Activated T-cell treated with anti-CD3 and anti-CD28 coated beads, Interleukin-2, amount 50 U/mL, for 4 hours (primary cell): ENCODE data around the gene RBBP8. TPM values are rescaled to one million over a fixed set of nuclear protein-coding genes. Genes with fewer than 3 reads are reported as not detected.

Experiments
- ATAC-seq, 2 donors: fragments of 200-7000 bp; cut with Tn5 transposase; one replicate each; pipeline ENCODE4 v1.10.0; 2021
- DNase-seq: peaks from one replicate; pipeline ENCODE4 v3.0.0-alpha.2; 2020
- H3K27me3 Mint-ChIP-seq: one replicate; pipeline ENCODE4 v1.8.0; 2021; ENCODE audit warnings: low read depth, mixed read lengths
- H3K36me3 Mint-ChIP-seq: one replicate; pipeline ENCODE4 v1.8.0; 2022; ENCODE audit warnings: mixed read lengths; ENCODE audit not compliant: insufficient read depth
- H3K4me1 Mint-ChIP-seq: one replicate; pipeline ENCODE4 v1.8.0; 2021; ENCODE audit warnings: low read depth, mixed read lengths
- H3K4me3 Mint-ChIP-seq: one replicate; pipeline ENCODE4 v1.8.0; 2021; ENCODE audit warnings: mild to moderate bottlenecking, moderate library complexity, mixed read lengths
- H3K9me3 Mint-ChIP-seq: one replicate; pipeline ENCODE4 v1.8.0; 2021; ENCODE audit warnings: mixed read lengths
- total RNA-seq, 3 donors: library from RNA; stranded (reverse); gene quantifications; one replicate each; pipeline ENCODE4 v1.2.1, GENCODE V29; 2021

Gene RBBP8
- total RNA-seq, 3 donors from 2014 or later: 40.9 to 61.5 (median 46.9) TPM

GRCh38 chr18:22961156-22961555, 28.0 kb downstream of the RBBP8 start:
- H3K4me1 Mint-ChIP-seq: peaks cover 3% of the 10 kb centered on the region
- ATAC-seq: no peak
- H3K9me3 Mint-ChIP-seq: no peaks in the 10 kb centered on the region
- DNase-seq: no peak
- peaks cover 3% of the 10 kb centered on the region for H3K36me3 Mint-ChIP-seq
- H3K27me3 Mint-ChIP-seq: no peaks in the 10 kb centered on the region
- no peak overlapping the region for H3K4me3 Mint-ChIP-seq

GRCh38 chr18:22962004-22962403, 28.9 kb downstream of the RBBP8 start:
- Mint-ChIP-seq H3K36me3 (peaks cover 3% of the 10 kb centered on the region), H3K4me3 (no peak overlapping the region), H3K4me1 (peaks cover 3% of the 10 kb centered on the region), H3K27me3 (no peaks in the 10 kb centered on the region), H3K9me3 (no peaks in the 10 kb centered on the region)
- ATAC-seq: no peak
- DNase-seq: no peak

GRCh38 chr18:22964116-22964515, 31.0 kb downstream of the RBBP8 start:
- no peaks in the 10 kb centered on the region for H3K9me3 Mint-ChIP-seq
- H3K36me3 Mint-ChIP-seq: peaks cover 3% of the 10 kb centered on the region
- ATAC-seq (no peak), DNase-seq (no peak)
- no peak overlapping the region for H3K4me3 Mint-ChIP-seq
- H3K4me1 Mint-ChIP-seq: no peaks in the 10 kb centered on the region
- H3K27me3 Mint-ChIP-seq: no peaks in the 10 kb centered on the region

GRCh38 chr18:22964722-22965121, 31.6 kb downstream of the RBBP8 start:
- Mint-ChIP-seq H3K36me3 (peaks cover 3% of the 10 kb centered on the region), H3K9me3 (no peaks in the 10 kb centered on the region), H3K4me1 (no peaks in the 10 kb centered on the region), H3K27me3 (no peaks in the 10 kb centered on the region), H3K4me3 (no peak overlapping the region)
- DNase-seq (no peak), ATAC-seq (no peak)

- H3K4me3 Mint-ChIP-seq: no peak overlapping the region
- no peaks in the 10 kb centered on the region for H3K36me3 Mint-ChIP-seq
- H3K27me3 Mint-ChIP-seq: no peaks in the 10 kb centered on the region
- no peaks in the 10 kb centered on the region for H3K9me3 Mint-ChIP-seq
- DNase-seq (no peak), ATAC-seq (no peak)
- peaks cover 2% of the 10 kb centered on the region for H3K4me1 Mint-ChIP-seq
Measured at GRCh38 chr18:22971038-22971437, 37.9 kb downstream of the RBBP8 start.

- DNase-seq (no peak), ATAC-seq (no peak)
- Mint-ChIP-seq H3K36me3 (peaks cover 1% of the 10 kb centered on the region), H3K4me3 (no peak overlapping the region), H3K27me3 (no peaks in the 10 kb centered on the region), H3K9me3 (no peaks in the 10 kb centered on the region), H3K4me1 (peaks cover 14% of the 10 kb centered on the region)
Measured at GRCh38 chr18:22974001-22974400, 40.9 kb downstream of the RBBP8 start.

- peaks cover 14% of the 10 kb centered on the region for H3K4me1 Mint-ChIP-seq
- no peak overlapping the region for H3K4me3 Mint-ChIP-seq
- H3K9me3 Mint-ChIP-seq: no peaks in the 10 kb centered on the region
Measured at GRCh38 chr18:22974707-22975106, 41.6 kb downstream of the RBBP8 start.

GRCh38 chr18:22975508-22975907, 42.4 kb downstream of the RBBP8 start:
- H3K27me3 Mint-ChIP-seq: no peaks in the 10 kb centered on the region

More at GRCh38 chr18:22974707-22975106, 41.6 kb downstream of the RBBP8 start:
- no peak for DNase-seq
- peaks cover 1% of the 10 kb centered on the region for H3K36me3 Mint-ChIP-seq
- ATAC-seq: no peak
- no peaks in the 10 kb centered on the region for H3K27me3 Mint-ChIP-seq

GRCh38 chr18:22977847-22978701, 44.9 kb downstream of the RBBP8 start:
- Mint-ChIP-seq H3K4me1 (peaks cover 12% of the 10 kb centered on the region), H3K27me3 (no peaks in the 10 kb centered on the region), H3K9me3 (no peaks in the 10 kb centered on the region), H3K4me3 (peak overlapping the region; percentile 25), H3K36me3 (peaks cover 4% of the 10 kb centered on the region)
- ATAC-seq (peak; percentile 59 to 63), DNase-seq (no peak)

More at GRCh38 chr18:22975508-22975907, 42.4 kb downstream of the RBBP8 start:
- DNase-seq (no peak), ATAC-seq (no peak)
- H3K4me3 Mint-ChIP-seq: no peak overlapping the region
- peaks cover 14% of the 10 kb centered on the region for H3K4me1 Mint-ChIP-seq
- H3K36me3 Mint-ChIP-seq: peaks cover 4% of the 10 kb centered on the region
- no peaks in the 10 kb centered on the region for H3K9me3 Mint-ChIP-seq

- H3K4me3 Mint-ChIP-seq: no peak overlapping the region
- DNase-seq (no peak), ATAC-seq (no peak)
- peaks cover 7% of the 10 kb centered on the region for H3K36me3 Mint-ChIP-seq
- H3K4me1 Mint-ChIP-seq: peaks cover 12% of the 10 kb centered on the region
- H3K9me3 Mint-ChIP-seq: no peaks in the 10 kb centered on the region
- no peaks in the 10 kb centered on the region for H3K27me3 Mint-ChIP-seq
Measured at GRCh38 chr18:22980394-22980793, 47.3 kb downstream of the RBBP8 start.

- H3K4me3 Mint-ChIP-seq: no peak overlapping the region
- H3K9me3 Mint-ChIP-seq: no peaks in the 10 kb centered on the region
- DNase-seq (no peak), ATAC-seq (no peak)
- H3K36me3 Mint-ChIP-seq: peaks cover 7% of the 10 kb centered on the region
- H3K27me3 Mint-ChIP-seq: no peaks in the 10 kb centered on the region
- H3K4me1 Mint-ChIP-seq: peaks cover 12% of the 10 kb centered on the region
Measured at GRCh38 chr18:22981274-22982133, 48.4 kb downstream of the RBBP8 start.

- Mint-ChIP-seq H3K27me3 (no peaks in the 10 kb centered on the region), H3K4me3 (no peak overlapping the region), H3K4me1 (peaks cover 7% of the 10 kb centered on the region), H3K9me3 (no peaks in the 10 kb centered on the region), H3K36me3 (peaks cover 7% of the 10 kb centered on the region)
- ATAC-seq (no peak), DNase-seq (no peak)
Measured at GRCh38 chr18:22983175-22983574, 50.0 kb downstream of the RBBP8 start.

GRCh38 chr18:22985250-22985649, 52.1 kb downstream of the RBBP8 start:
- no peak for ATAC-seq
- Mint-ChIP-seq H3K36me3 (peaks cover 4% of the 10 kb centered on the region), H3K4me3 (no peak overlapping the region), H3K9me3 (no peaks in the 10 kb centered on the region), H3K4me1 (no peaks in the 10 kb centered on the region), H3K27me3 (no peaks in the 10 kb centered on the region)
- no peak for DNase-seq

GRCh38 chr18:22987547-22988189, 54.5 kb downstream of the RBBP8 start:
- ATAC-seq (no peak), DNase-seq (no peak)
- peaks cover 7% of the 10 kb centered on the region for H3K36me3 Mint-ChIP-seq
- H3K4me3 Mint-ChIP-seq: no peak overlapping the region
- H3K27me3 Mint-ChIP-seq: no peaks in the 10 kb centered on the region
- no peaks in the 10 kb centered on the region for H3K4me1 Mint-ChIP-seq
- H3K9me3 Mint-ChIP-seq: no peaks in the 10 kb centered on the region
